HepG2 (cell line): Measurements from ENCODE around the gene IFNL1. TPM values are rescaled to one million over a fixed set of nuclear protein-coding genes. Genes with fewer than 3 reads are reported as not detected.

Experiments
- ATAC-seq: fragments of 200-7000 bp; cut with Tn5 transposase; 3 replicates; pipeline ENCODE4 v1.9.1; 2020; ENCODE audit warnings: mild to moderate bottlenecking, moderate library complexity
- BruUV-seq: library from RNA; stranded (reverse); fragments of 400-500 nt; replicated peaks from 2 replicates; lab custom pipeline; 2021; lab: Mats Ljungman, UMichigan
- CTCF ChIA-PET: fragments of 300-600 bp; formaldehyde crosslinking; extraction: SDS; loops from one replicate; lab custom pipeline; 2021; ENCODE audit warnings: low total read pairs, inconsistent platforms, low intra/inter-chr PET ratio; lab: Yijun Ruan, JAX
- POLR2A ChIA-PET: fragments of 350-600 bp; sonication (Branson Sonifier 250); formaldehyde crosslinking; loops from one replicate; lab custom pipeline; 2020; ENCODE audit warnings: antibody characterized with exemption, inconsistent platforms; lab: Yijun Ruan, JAX
- DNase-seq: peaks from one replicate; pipeline ENCODE4 v3.0.0-alpha.2; 2015; ENCODE audit warnings: low spot score
- FAIRE-seq: peaks from 3 replicates; lab custom pipeline; 2011; peaks lifted over from hg19 to GRCh38; lab: Jason Lieb, UNC
- H2AFZ ChIP-seq: one replicate; pipeline ENCODE4 v1.6.1; 2011; ENCODE audit warnings: low read length, inconsistent platforms
- H3K27ac ChIP-seq: fragments of 300-600 bp; 3 replicates; pipeline ENCODE4 v1.8.0; 2011; ENCODE audit warnings: mixed run types, mild to moderate bottlenecking, mixed read lengths, low read length, inconsistent platforms; ENCODE audit not compliant: insufficient read depth; ENCODE audit errors: extremely low read length
- H3K27me3 ChIP-seq, 2 experiments: fragments of 200-600 bp in 1 of 2; 2 replicates in 1 of 2; 3 replicates in 1 of 2; pipeline versions ENCODE4 v1.6.0 to v1.8.0; 2011; ENCODE audit warnings: low read length in 2 of 2, mild to moderate bottlenecking in 2 of 2, moderate library complexity in 2 of 2, inconsistent platforms in 1 of 2; ENCODE audit not compliant: insufficient read depth in 2 of 2, control insufficient read depth in 1 of 2
- H3K36me3 ChIP-seq, 2 experiments: fragments of 200-600 bp in 1 of 2; replicated peaks in 1 of 2; 2 replicates in 1 of 2; 3 replicates in 1 of 2; pipeline versions ENCODE4 v1.5.1 to v1.8.0; 2011; ENCODE audit warnings: low read length in 2 of 2, inconsistent platforms in 1 of 2; ENCODE audit not compliant: insufficient read depth in 2 of 2, control insufficient read depth in 1 of 2
- H3K4me1 ChIP-seq: 2 replicates; pipeline ENCODE4 v1.5.1; 2012; ENCODE audit warnings: low read length, inconsistent platforms; ENCODE audit not compliant: insufficient read depth
- H3K4me2 ChIP-seq: 2 replicates; pipeline ENCODE4 v1.6.0; 2011; ENCODE audit warnings: low read depth, low read length, inconsistent platforms
- H3K4me3 ChIP-seq, 3 experiments: fragments of 200-600 bp in 1 of 3; sonication (generic), shearing (Covaris generic) in 1 of 3; replicated peaks in 1 of 3; 2 replicates each; pipeline ENCODE4 v1.5.1; 2011 to 2016; ENCODE audit warnings: low read length in 3 of 3, inconsistent platforms in 2 of 3, low read depth in 2 of 3, mild to moderate bottlenecking in 2 of 3, control low read depth in 1 of 3, mixed read lengths in 1 of 3; ENCODE audit not compliant: insufficient read depth in 1 of 3
- H3K79me2 ChIP-seq: one replicate; pipeline ENCODE4 v1.6.1; 2011; ENCODE audit warnings: low read length, inconsistent platforms; ENCODE audit not compliant: insufficient read depth
- H3K9ac ChIP-seq: 2 replicates; pipeline ENCODE4 v1.6.0; 2011; ENCODE audit warnings: mild to moderate bottlenecking, low read depth, low read length, inconsistent platforms; ENCODE audit not compliant: insufficient read depth
- H3K9me3 ChIP-seq: 2 replicates; pipeline ENCODE4 v1.5.1; 2012; ENCODE audit warnings: mild to moderate bottlenecking, low read length
- H4K20me1 ChIP-seq: 2 replicates; pipeline ENCODE4 v1.6.0; 2011; ENCODE audit warnings: inconsistent platforms, mild to moderate bottlenecking, low read length, moderate library complexity; ENCODE audit not compliant: insufficient read depth
- IKZF4 ChIP-seq: sonication (generic); formaldehyde crosslinking; IDR thresholded peaks from 2 replicates; pipeline ENCODE4 v1.5.1; 2020; ENCODE audit warnings: borderline replicate concordance, mild to moderate bottlenecking, low read depth, missing genetic modification reagents; ENCODE audit errors: not compliant biosample characterization
- JUNB ChIP-seq: sonication (generic); formaldehyde crosslinking; IDR thresholded peaks from 2 replicates; pipeline ENCODE4 v1.8.0; 2022; ENCODE audit warnings: missing genetic modification reagents, mild to moderate bottlenecking, borderline replicate concordance
- KAT7 ChIP-seq: IDR thresholded peaks from 2 replicates; pipeline ENCODE4 v1.6.1; 2018; ENCODE audit warnings: borderline replicate concordance, missing compliant biosample characterization
- MZF1 ChIP-seq: sonication (generic); formaldehyde crosslinking; IDR thresholded peaks from 2 replicates; pipeline ENCODE4 v1.8.1; 2023; ENCODE audit warnings: mild to moderate bottlenecking, missing genetic modification reagents, borderline replicate concordance
- RBM22 ChIP-seq: fragments of 200-400 bp; formaldehyde crosslinking; optimal IDR thresholded peaks from 2 replicates; pipeline ENCODE3; 2017; ENCODE audit warnings: mild to moderate bottlenecking, low read length, moderate library complexity
- SMAD1 ChIP-seq: sonication (generic); formaldehyde crosslinking; IDR thresholded peaks from 2 replicates; pipeline ENCODE4 v1.4.0; 2020; ENCODE audit warnings: missing genetic modification reagents, low read depth, mild to moderate bottlenecking, borderline replicate concordance
- SMC3 ChIP-seq: IDR thresholded peaks from 2 replicates; pipeline ENCODE4 v1.6.1; 2011; ENCODE audit warnings: low read length, improper control_type of control experiment
- SRSF4 ChIP-seq: fragments of 200-400 bp; formaldehyde crosslinking; IDR thresholded peaks from one replicate; pipeline ENCODE4 v1.6.1; 2018; ENCODE audit warnings: mild to moderate bottlenecking, low read depth, low read length, moderate library complexity; ENCODE audit not compliant: poor library complexity, severe bottlenecking
- SUZ12 ChIP-seq: fragments of 150-350 bp; IDR thresholded peaks from 2 replicates; pipeline ENCODE4 v1.6.1; 2014; ENCODE audit warnings: low read depth, low read length
- ZC3H4 ChIP-seq: sonication (generic); formaldehyde crosslinking; IDR thresholded peaks from 2 replicates; pipeline ENCODE4 v1.4.0; 2020; ENCODE audit warnings: missing genetic modification reagents, borderline replicate concordance
- ZNF569 ChIP-seq: sonication (generic); formaldehyde crosslinking; IDR thresholded peaks from 2 replicates; pipeline ENCODE4 v1.5.0; 2020; ENCODE audit warnings: mild to moderate bottlenecking, missing genetic modification reagents, moderate library complexity, borderline replicate concordance
- WGBS: methylation state at CpG from one replicate; pipeline ENCODE4 v1.1.6; 2017; ENCODE audit warnings: low lambda C conversion rate; 5-methylcytosine and 5-hydroxymethylcytosine counted together
- in situ Hi-C: cut with HindIII; loops from 2 replicates; pipeline ENCODE4 v1.10.0; 2017; ENCODE audit warnings: low pct_unique_long_range_greater_than_20kb; ENCODE audit not compliant: extremely low pct_ligation_motif_present
- intact Hi-C: fragments of 100-400 bp; cut with micrococcal nuclease; formaldehyde crosslinking; loops from one replicate; pipeline ENCODE4 v1.10.0; 2022; ENCODE audit not compliant: unreplicated experiment
- polyA plus RNA-seq, 8 experiments: library from polyadenylated mRNA; depleted of rRNA in 3 of 8; stranded (reverse) in 7 of 8; unstranded in 1 of 8; fragments of >200 nt; fragmentation: Illumina TruSeq in 4 of 8; extraction: Trizol in 4 of 8; gene quantifications; 2 replicates each; pipeline versions ENCODE4 v1.2.1 to v1.2.3, GENCODE V29; 2011 to 2016; ENCODE audit warnings: low read depth in 4 of 8, missing spikeins in 1 of 8, mixed read lengths in 1 of 8; ENCODE audit not compliant: insufficient read depth in 1 of 8
- total RNA-seq, 5 experiments: library from RNA; depleted of rRNA; stranded (reverse); fragments of >200 nt; fragmentation: Illumina TruSeq; extraction: Trizol; gene quantifications; 2 replicates each; pipeline ENCODE4 v1.2.3, GENCODE V29; 2016; ENCODE audit warnings: low read depth in 1 of 5
- TF ChIP-seq, protein P1 (sequence below): sonication (generic); formaldehyde crosslinking; IDR thresholded peaks from 2 replicates; pipeline ENCODE4 v1.9.0; 2022; ENCODE audit warnings: low read depth, missing genetic modification reagents
- TF ChIP-seq, protein P2 (sequence below): sonication (generic); formaldehyde crosslinking; IDR thresholded peaks from 2 replicates; pipeline ENCODE4 v1.4.0; 2020; ENCODE audit warnings: missing genetic modification reagents
- TF ChIP-seq, protein P3 (sequence below): IDR thresholded peaks from 2 replicates; pipeline ENCODE4 v1.6.1; 2016; ENCODE audit warnings: missing compliant biosample characterization, missing genetic modification reagents, borderline replicate concordance

The IFNL1 gene
- total and polyA plus RNA-seq, 2 of the 13 experiments (the other 11 are each of a cell fraction or from before 2014, with no cell fraction given), result not detected

DNA sequence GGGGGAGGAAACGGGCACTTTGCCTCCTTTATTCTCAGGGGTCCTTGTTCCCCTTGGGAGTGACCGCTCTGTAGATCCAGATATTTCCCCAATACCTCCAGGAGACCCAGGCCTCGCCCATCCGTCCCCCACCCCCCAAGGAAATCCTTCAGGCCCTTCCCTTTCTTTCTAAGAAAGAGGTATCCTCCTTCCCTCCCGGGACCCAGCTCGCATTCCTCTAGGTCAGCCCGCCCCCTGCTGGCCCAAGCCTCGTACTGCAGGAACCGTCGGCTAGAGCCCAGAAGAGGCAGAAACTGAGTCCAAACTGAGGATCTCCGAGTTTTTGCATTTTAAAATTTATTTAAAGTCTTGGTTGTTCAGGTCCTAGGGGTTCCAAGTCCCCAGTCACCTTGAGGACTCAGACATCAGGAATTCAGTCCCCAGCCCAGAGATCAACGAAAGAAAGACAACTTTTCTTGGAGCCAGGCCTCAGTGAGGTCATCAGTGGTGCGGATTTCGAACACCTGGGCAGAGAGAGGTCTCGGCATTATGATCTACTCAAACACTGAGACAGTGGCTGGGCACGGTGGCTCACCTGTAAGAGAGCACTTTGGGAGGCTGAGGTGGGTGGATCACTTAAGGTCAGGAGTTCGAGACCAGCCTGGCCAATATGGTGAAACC is 32.0 kb downstream of the IFNL1 start (continued):
- TF ChIP-seq SMAD1, result 0 out of 2 replicates have a peak, but pooled peaks have one; percentile 35

DNA sequence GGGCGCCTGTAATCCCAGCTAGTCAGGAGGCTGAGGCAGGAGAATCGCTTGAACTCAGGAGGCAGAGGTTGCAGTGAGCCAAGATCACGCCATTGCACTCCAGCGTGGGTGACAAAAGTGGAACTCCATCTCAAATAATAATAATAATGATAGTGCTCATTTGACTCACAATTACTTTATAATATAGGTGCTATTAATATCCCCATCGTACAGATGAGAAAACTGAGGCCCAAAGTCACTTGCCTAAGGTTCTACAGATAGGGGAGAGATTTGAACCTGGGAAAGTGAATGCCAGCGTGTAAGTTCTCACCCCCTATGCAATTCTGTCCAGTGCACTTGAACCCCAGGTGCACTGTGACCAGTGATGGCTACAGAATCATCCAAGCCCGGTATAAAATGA is 33.7 kb downstream of the IFNL1 start:
- no TSS peak for BruUV-seq
- in situ Hi-C loops (loop anchor here (5.0 kb wide), 2 partner anchors 118 to 208 kb away; no protein-coding TSS in a partner anchor), intact Hi-C loops (loop anchor here (5.0 kb wide), 1 partner anchor 118 kb away; no protein-coding TSS in a partner anchor)
- Histone ChIP-seq H3K36me3 (no peaks in the 10 kb centered on the region), H3K27ac (no peak overlapping the region), H4K20me1 (no peaks in the 10 kb centered on the region), H3K79me2 (no peaks in the 10 kb centered on the region), H3K4me2 (no peak overlapping the region), H3K4me3 (no peak overlapping the region), H3K4me1 (peaks cover 39% of the 10 kb centered on the region), H3K9me3 (no peaks in the 10 kb centered on the region), H2AFZ (no peak overlapping the region), H3K27me3 (no peaks in the 10 kb centered on the region), H3K9ac (no peak overlapping the region)
- ATAC-seq (no peak), DNase-seq (no peak), FAIRE-seq (no peak)
- POLR2A ChIA-PET, result no interaction called here
- 67% methylated on average over 7 of the region's 7 CpGs for WGBS
- CTCF ChIA-PET, result no interaction called here
- TF ChIP-seq RBM22, result no peak
- no peak for TF ChIP-seq SUZ12
- no peak for TF ChIP-seq ZC3H4 (CRISPR knock-in tag)
- no peak for TF ChIP-seq ZNF569
- no peak for TF ChIP-seq SRSF4
- TF ChIP-seq, protein P1, sequence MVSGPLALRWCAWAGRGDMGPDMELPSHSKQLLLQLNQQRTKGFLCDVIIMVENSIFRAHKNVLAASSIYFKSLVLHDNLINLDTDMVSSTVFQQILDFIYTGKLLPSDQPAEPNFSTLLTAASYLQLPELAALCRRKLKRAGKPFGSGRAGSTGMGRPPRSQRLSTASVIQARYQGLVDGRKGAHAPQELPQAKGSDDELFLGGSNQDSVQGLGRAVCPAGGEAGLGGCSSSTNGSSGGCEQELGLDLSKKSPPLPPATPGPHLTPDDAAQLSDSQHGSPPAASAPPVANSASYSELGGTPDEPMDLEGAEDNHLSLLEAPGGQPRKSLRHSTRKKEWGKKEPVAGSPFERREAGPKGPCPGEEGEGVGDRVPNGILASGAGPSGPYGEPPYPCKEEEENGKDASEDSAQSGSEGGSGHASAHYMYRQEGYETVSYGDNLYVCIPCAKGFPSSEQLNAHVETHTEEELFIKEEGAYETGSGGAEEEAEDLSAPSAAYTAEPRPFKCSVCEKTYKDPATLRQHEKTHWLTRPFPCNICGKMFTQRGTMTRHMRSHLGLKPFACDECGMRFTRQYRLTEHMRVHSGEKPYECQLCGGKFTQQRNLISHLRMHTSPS (CRISPR knock-in tag), result no peak
- TF ChIP-seq, protein P2, sequence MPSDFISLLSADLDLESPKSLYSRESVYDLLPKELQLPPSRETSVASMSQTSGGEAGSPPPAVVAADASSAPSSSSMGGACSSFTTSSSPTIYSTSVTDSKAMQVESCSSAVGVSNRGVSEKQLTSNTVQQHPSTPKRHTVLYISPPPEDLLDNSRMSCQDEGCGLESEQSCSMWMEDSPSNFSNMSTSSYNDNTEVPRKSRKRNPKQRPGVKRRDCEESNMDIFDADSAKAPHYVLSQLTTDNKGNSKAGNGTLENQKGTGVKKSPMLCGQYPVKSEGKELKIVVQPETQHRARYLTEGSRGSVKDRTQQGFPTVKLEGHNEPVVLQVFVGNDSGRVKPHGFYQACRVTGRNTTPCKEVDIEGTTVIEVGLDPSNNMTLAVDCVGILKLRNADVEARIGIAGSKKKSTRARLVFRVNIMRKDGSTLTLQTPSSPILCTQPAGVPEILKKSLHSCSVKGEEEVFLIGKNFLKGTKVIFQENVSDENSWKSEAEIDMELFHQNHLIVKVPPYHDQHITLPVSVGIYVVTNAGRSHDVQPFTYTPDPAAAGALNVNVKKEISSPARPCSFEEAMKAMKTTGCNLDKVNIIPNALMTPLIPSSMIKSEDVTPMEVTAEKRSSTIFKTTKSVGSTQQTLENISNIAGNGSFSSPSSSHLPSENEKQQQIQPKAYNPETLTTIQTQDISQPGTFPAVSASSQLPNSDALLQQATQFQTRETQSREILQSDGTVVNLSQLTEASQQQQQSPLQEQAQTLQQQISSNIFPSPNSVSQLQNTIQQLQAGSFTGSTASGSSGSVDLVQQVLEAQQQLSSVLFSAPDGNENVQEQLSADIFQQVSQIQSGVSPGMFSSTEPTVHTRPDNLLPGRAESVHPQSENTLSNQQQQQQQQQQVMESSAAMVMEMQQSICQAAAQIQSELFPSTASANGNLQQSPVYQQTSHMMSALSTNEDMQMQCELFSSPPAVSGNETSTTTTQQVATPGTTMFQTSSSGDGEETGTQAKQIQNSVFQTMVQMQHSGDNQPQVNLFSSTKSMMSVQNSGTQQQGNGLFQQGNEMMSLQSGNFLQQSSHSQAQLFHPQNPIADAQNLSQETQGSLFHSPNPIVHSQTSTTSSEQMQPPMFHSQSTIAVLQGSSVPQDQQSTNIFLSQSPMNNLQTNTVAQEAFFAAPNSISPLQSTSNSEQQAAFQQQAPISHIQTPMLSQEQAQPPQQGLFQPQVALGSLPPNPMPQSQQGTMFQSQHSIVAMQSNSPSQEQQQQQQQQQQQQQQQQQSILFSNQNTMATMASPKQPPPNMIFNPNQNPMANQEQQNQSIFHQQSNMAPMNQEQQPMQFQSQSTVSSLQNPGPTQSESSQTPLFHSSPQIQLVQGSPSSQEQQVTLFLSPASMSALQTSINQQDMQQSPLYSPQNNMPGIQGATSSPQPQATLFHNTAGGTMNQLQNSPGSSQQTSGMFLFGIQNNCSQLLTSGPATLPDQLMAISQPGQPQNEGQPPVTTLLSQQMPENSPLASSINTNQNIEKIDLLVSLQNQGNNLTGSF (CRISPR knock-in tag), result no peak
- TF ChIP-seq, protein P3, sequence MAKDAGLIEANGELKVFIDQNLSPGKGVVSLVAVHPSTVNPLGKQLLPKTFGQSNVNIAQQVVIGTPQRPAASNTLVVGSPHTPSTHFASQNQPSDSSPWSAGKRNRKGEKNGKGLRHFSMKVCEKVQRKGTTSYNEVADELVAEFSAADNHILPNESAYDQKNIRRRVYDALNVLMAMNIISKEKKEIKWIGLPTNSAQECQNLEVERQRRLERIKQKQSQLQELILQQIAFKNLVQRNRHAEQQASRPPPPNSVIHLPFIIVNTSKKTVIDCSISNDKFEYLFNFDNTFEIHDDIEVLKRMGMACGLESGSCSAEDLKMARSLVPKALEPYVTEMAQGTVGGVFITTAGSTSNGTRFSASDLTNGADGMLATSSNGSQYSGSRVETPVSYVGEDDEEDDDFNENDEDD (CRISPR knock-in tag), result no peak
- TF ChIP-seq IKZF4, result no peak
- TF ChIP-seq JUNB, result no peak
- no peak for TF ChIP-seq KAT7 (CRISPR knock-in tag)
- TF ChIP-seq SMC3, result no peak
- no peak for TF ChIP-seq MZF1 (CRISPR knock-in tag)
